ENCODE results near the gene HNMT.

The HNMT gene

GRCh38 chr2:138030459-138030858 is 66.2 kb downstream of the HNMT start:
- TF ChIP-seq CTCF (IDR thresholded peaks at IDR 0.05; ENCODE audit: borderline replicate concordance, control extremely low read depth, extremely low read depth, insufficient read depth, missing control alignments): no peak
- no peak for DNase-seq (ENCODE audit: low spot score)
- in situ Hi-C loops (cut with MboI; ENCODE audit: low sequenced_read_pairs, unreplicated experiment): no loop called here

- in situ Hi-C loops (cut with MboI; ENCODE audit: low sequenced_read_pairs, unreplicated experiment): no loop called here
- no peak for DNase-seq (ENCODE audit: low spot score)
- TF ChIP-seq CTCF (IDR thresholded peaks at IDR 0.05; ENCODE audit: borderline replicate concordance, control extremely low read depth, extremely low read depth, insufficient read depth, missing control alignments): no peak
Observed at GRCh38 chr2:138032334-138032733, 68.1 kb downstream of the HNMT start.

GRCh38 chr2:138034536-138034935 is 70.3 kb downstream of the HNMT start:
- in situ Hi-C loops (cut with MboI; ENCODE audit: low sequenced_read_pairs, unreplicated experiment): no loop called here
- TF ChIP-seq CTCF (IDR thresholded peaks at IDR 0.05; ENCODE audit: borderline replicate concordance, control extremely low read depth, extremely low read depth, insufficient read depth, missing control alignments): no peak
- DNase-seq (ENCODE audit: low spot score): no peak

- no peak for DNase-seq (ENCODE audit: low spot score)
- no peak for TF ChIP-seq CTCF (IDR thresholded peaks at IDR 0.05; ENCODE audit: borderline replicate concordance, control extremely low read depth, extremely low read depth, insufficient read depth, missing control alignments)
- in situ Hi-C loops (cut with MboI; ENCODE audit: low sequenced_read_pairs, unreplicated experiment): no loop called here
Observed at GRCh38 chr2:138035608-138036217, 71.4 kb downstream of the HNMT start.

GRCh38 chr2:138036522-138036921 is 72.2 kb downstream of the HNMT start:
- no peak for TF ChIP-seq CTCF (IDR thresholded peaks at IDR 0.05; ENCODE audit: borderline replicate concordance, control extremely low read depth, extremely low read depth, insufficient read depth, missing control alignments)
- in situ Hi-C loops (cut with MboI; ENCODE audit: low sequenced_read_pairs, unreplicated experiment): no loop called here
- no peak for DNase-seq (ENCODE audit: low spot score)

- DNase-seq (ENCODE audit: low spot score): no peak
- in situ Hi-C loops (cut with MboI; ENCODE audit: low sequenced_read_pairs, unreplicated experiment): no loop called here
- no peak for TF ChIP-seq CTCF (IDR thresholded peaks at IDR 0.05; ENCODE audit: borderline replicate concordance, control extremely low read depth, extremely low read depth, insufficient read depth, missing control alignments)
Observed at GRCh38 chr2:138037090-138037489, 72.8 kb downstream of the HNMT start.

Measured in GM13976 (cell line).